IMR-90 (cell line): Measurements from ENCODE around the gene LPAR2. TPM values are rescaled to one million over a fixed set of nuclear protein-coding genes. Genes with fewer than 3 reads are reported as not detected.

Experiments
- ATAC-seq: fragments of 200-7000 bp; cut with Tn5 transposase; 2 replicates; pipeline ENCODE4 v1.9.1; 2020; ENCODE audit warnings: low read depth, mild to moderate bottlenecking, moderate library complexity
- BruUV-seq: library from RNA; stranded (reverse); fragments of 400-500 nt; replicated peaks from 2 replicates; lab custom pipeline; 2021; lab: Mats Ljungman, UMichigan
- CTCF ChIA-PET: fragments of 300-600 bp; formaldehyde crosslinking; extraction: SDS; loops from one replicate; lab custom pipeline; 2021; ENCODE audit warnings: antibody characterized with exemption; lab: Yijun Ruan, JAX
- POLR2A ChIA-PET: fragments of 300-600 bp; sonication (Branson Sonifier 250); formaldehyde crosslinking; loops from one replicate; lab custom pipeline; 2022; ENCODE audit warnings: antibody characterized with exemption; ENCODE audit not compliant: unreplicated experiment; lab: Charles Lee
- DNase-seq: peaks from one replicate; pipeline ENCODE4 v3.0.0; 2013
- H2AFZ ChIP-seq: replicated peaks from 2 replicates; pipeline ENCODE3; 2013; ENCODE audit warnings: low read length, mild to moderate bottlenecking; ENCODE audit not compliant: poor library complexity
- H2AK5ac ChIP-seq: 2 replicates; pipeline ENCODE4 v1.6.1; 2013; ENCODE audit warnings: low read depth, low read length, inconsistent platforms
- H2AK9ac ChIP-seq: replicated peaks from 2 replicates; pipeline ENCODE3; 2013; ENCODE audit warnings: mild to moderate bottlenecking, low read depth, low read length, moderate library complexity; ENCODE audit not compliant: poor library complexity
- H2BK120ac ChIP-seq: 2 replicates; pipeline ENCODE4 v1.6.1; 2013; ENCODE audit warnings: low read depth, low read length, inconsistent platforms
- H2BK15ac ChIP-seq: 3 replicates; pipeline ENCODE4 v1.6.1; 2013; ENCODE audit warnings: low read depth, low read length, inconsistent platforms
- H2BK20ac ChIP-seq: 2 replicates; pipeline ENCODE4 v1.6.1; 2013; ENCODE audit warnings: low read depth, mild to moderate bottlenecking, inconsistent platforms, low read length, moderate library complexity
- H2BK5ac ChIP-seq: 2 replicates; pipeline ENCODE4 v1.6.1; 2013; ENCODE audit warnings: mild to moderate bottlenecking, low read depth, low read length, inconsistent platforms; ENCODE audit not compliant: poor library complexity, severe bottlenecking
- H3K14ac ChIP-seq: replicated peaks from 2 replicates; pipeline ENCODE4 v1.6.1; 2013; ENCODE audit warnings: low read depth, low read length, inconsistent platforms
- H3K18ac ChIP-seq: 2 replicates; pipeline ENCODE4 v1.6.1; 2013; ENCODE audit warnings: low read depth, low read length, control low read depth
- H3K23ac ChIP-seq: 2 replicates; pipeline ENCODE4 v1.6.1; 2013; ENCODE audit warnings: low read depth, low read length, inconsistent platforms
- H3K27ac ChIP-seq: 2 replicates; pipeline ENCODE4 v1.5.1; 2013; ENCODE audit warnings: mild to moderate bottlenecking, control low read depth, low read length; ENCODE audit not compliant: insufficient read depth
- H3K27me3 ChIP-seq: 2 replicates; pipeline ENCODE4 v1.6.1; 2013; ENCODE audit warnings: low read length; ENCODE audit not compliant: control insufficient read depth, insufficient read depth
- H3K36me3 ChIP-seq: 2 replicates; pipeline ENCODE4 v1.6.1; 2013; ENCODE audit warnings: low read length, mixed read lengths; ENCODE audit not compliant: control insufficient read depth, insufficient read depth
- H3K4ac ChIP-seq: 2 replicates; pipeline ENCODE4 v1.6.1; 2013; ENCODE audit warnings: low read depth, low read length, inconsistent platforms
- H3K4me1 ChIP-seq: 2 replicates; pipeline ENCODE4 v1.6.1; 2013; ENCODE audit warnings: low read length, mixed read lengths; ENCODE audit not compliant: control insufficient read depth, insufficient read depth
- H3K4me2 ChIP-seq: 2 replicates; pipeline ENCODE4 v1.6.1; 2013; ENCODE audit warnings: low read depth, mild to moderate bottlenecking, control low read depth, low read length, moderate library complexity
- H3K4me3 ChIP-seq: 2 replicates; pipeline ENCODE4 v1.5.1; 2013; ENCODE audit warnings: low read depth, mild to moderate bottlenecking, control low read depth, low read length, moderate library complexity; ENCODE audit not compliant: insufficient read depth
- H3K56ac ChIP-seq: 2 replicates; pipeline ENCODE4 v1.6.1; 2013; ENCODE audit warnings: low read length, inconsistent platforms; ENCODE audit not compliant: insufficient read depth; ENCODE audit errors: extremely low read depth
- H3K79me1 ChIP-seq, 2 experiments: 2 replicates each; pipeline ENCODE4 v1.6.1; 2013; ENCODE audit warnings: low read length in 2 of 2, inconsistent platforms in 1 of 2, low read depth in 1 of 2
- H3K9ac ChIP-seq: 2 replicates; pipeline ENCODE4 v1.6.1; 2013; ENCODE audit warnings: low read depth, low read length, control low read depth
- H3K9me1 ChIP-seq: 2 replicates; pipeline ENCODE4 v1.6.1; 2013; ENCODE audit warnings: low read length, inconsistent platforms; ENCODE audit not compliant: insufficient read depth
- H3K9me3 ChIP-seq: 2 replicates; pipeline ENCODE4 v1.6.1; 2013; ENCODE audit warnings: low read length; ENCODE audit not compliant: control insufficient read depth, insufficient read depth
- H4K20me1 ChIP-seq: 2 replicates; pipeline ENCODE4 v1.6.1; 2013; ENCODE audit warnings: low read length, inconsistent platforms; ENCODE audit not compliant: insufficient read depth
- H4K5ac ChIP-seq: 2 replicates; pipeline ENCODE4 v1.6.1; 2013; ENCODE audit warnings: mild to moderate bottlenecking, low read depth, low read length, control low read depth
- H4K8ac ChIP-seq, 2 experiments: 2 replicates each; pipeline ENCODE4 v1.6.1; 2013; ENCODE audit warnings: low read depth in 2 of 2, low read length in 2 of 2, control low read depth in 1 of 2, inconsistent platforms in 1 of 2
- H4K91ac ChIP-seq: 2 replicates; pipeline ENCODE4 v1.6.1; 2013; ENCODE audit warnings: low read depth, low read length, inconsistent platforms; ENCODE audit not compliant: insufficient read depth
- CEBPB ChIP-seq: IDR thresholded peaks from 2 replicates; pipeline ENCODE4 v1.6.1; 2012; ENCODE audit warnings: low read depth, low read length, improper control_type of control experiment
- RFX5 ChIP-seq: IDR thresholded peaks from 2 replicates; pipeline ENCODE4 v1.8.0; 2012; ENCODE audit warnings: low read depth, mild to moderate bottlenecking, low read length, moderate library complexity
- WGBS, 2 experiments: methylation state at CpG; one replicate each; pipeline versions ENCODE4 v1.1.5 to v1.1.7; 2013; ENCODE audit warnings: missing lambda C conversion rate in 2 of 2; ENCODE audit not compliant: insufficient read length in 1 of 2; ENCODE audit errors: extremely low coverage in 2 of 2; 5-methylcytosine and 5-hydroxymethylcytosine counted together
- dilution Hi-C: fragments of 300-500 bp; cut with HindIII; formaldehyde crosslinking; loops from one replicate; pipeline ENCODE4 v1.14.3; 2018; ENCODE audit warnings: low sequenced_read_pairs; ENCODE audit not compliant: unreplicated experiment
- in situ Hi-C: fragments of 300-500 bp; cut with MboI; formaldehyde crosslinking; loops from 3 replicates; pipeline ENCODE4 v1.14.3; 2019; ENCODE audit warnings: low sequenced_read_pairs, inconsistent platforms, mixed read lengths
- intact Hi-C: fragments of 100-400 bp; cut with micrococcal nuclease; formaldehyde crosslinking; loops from 2 replicates; pipeline ENCODE4 v1.10.0; 2022
- polyA plus RNA-seq, 3 experiments: library from polyadenylated mRNA; depleted of rRNA; stranded (reverse); fragments of >200 nt; gene quantifications; 2 replicates each; pipeline ENCODE4 v1.2.3, GENCODE V29; 2012; ENCODE audit warnings: low replicate concordance in 1 of 3
- total RNA-seq: library from RNA; depleted of rRNA; stranded (reverse); fragments of >200 nt; gene quantifications from 2 replicates; pipeline ENCODE4 v1.2.3, GENCODE V29; 2012

Gene LPAR2
- total and polyA plus RNA-seq, 2 of the 4 experiments (the other 2 are of a cell fraction): under 0.01 to 5.4 TPM

- peak; percentile 0; the same call in 1 of the 2 replicates for ATAC-seq
Measured at GRCh38 chr19:19662871-19663255, 34.8 kb upstream of the LPAR2 start.

More at GRCh38 chr19:19662871-19663255, 34.8 kb upstream of the LPAR2 start:
- H2AFZ ChIP-seq: peak overlapping the region; percentile 90
- peak overlapping the region; percentile 39 to 90 for H4K8ac ChIP-seq
- H3K79me1 ChIP-seq: peaks cover 20 to 42% of the 10 kb centered on the region in 2 experiments
- H2BK15ac ChIP-seq: no peak overlapping the region
- H2BK20ac ChIP-seq: no peak overlapping the region
- no peaks in the 10 kb centered on the region for H3K9me3 ChIP-seq
- H2AK5ac ChIP-seq: peak overlapping the region; percentile 88
- peak overlapping the region; percentile 68 for H2AK9ac ChIP-seq
- POLR2A ChIA-PET: no interaction called here
- peak overlapping the region; percentile 76 for H3K23ac ChIP-seq
- peak overlapping the region; percentile 78 for H3K4me3 ChIP-seq
- no peaks in the 10 kb centered on the region for H3K27me3 ChIP-seq
- peaks cover 21% of the 10 kb centered on the region for H3K36me3 ChIP-seq
- peak overlapping the region; percentile 26; the same call in 1 of the 2 replicates for H3K27ac ChIP-seq
- H3K4me1 ChIP-seq: peaks cover 7% of the 10 kb centered on the region; the same call in 1 of the 2 replicates
- H3K14ac ChIP-seq: peak overlapping the region; percentile 35; the same call in 1 of the 2 replicates
- dilution Hi-C loops (no loop called here), in situ Hi-C loops (no loop called here), intact Hi-C loops (loop anchor here (2.0 kb wide), 1 partner anchor 114 kb away; no protein-coding TSS in a partner anchor)
- peaks cover 38% of the 10 kb centered on the region for H4K20me1 ChIP-seq
- peaks cover 22% of the 10 kb centered on the region for H3K9me1 ChIP-seq
- H4K5ac ChIP-seq: no peak overlapping the region
- WGBS, 2 experiments: 14% methylated on average over 1 of the region's 17 CpGs; no CpG with 5 or more reads in 1 of the 2 experiments
- BruUV-seq: no TSS peak
- peak overlapping the region; percentile 92 for H3K4me2 ChIP-seq
- peak overlapping the region; percentile 19 for H2BK5ac ChIP-seq
- H3K56ac ChIP-seq: 0 out of 2 replicates have a peak overlapping the region, but pooled peaks have one; percentile 32
- CTCF ChIA-PET: no interaction called here
- H4K91ac ChIP-seq: no peak overlapping the region
- H2BK120ac ChIP-seq: no peak overlapping the region
- TF ChIP-seq CEBPB (peak; percentile 25; the same call in 1 of the 2 replicates), RFX5 (no peak)
- no peak overlapping the region for H3K18ac ChIP-seq
- peak overlapping the region; percentile 62 for H3K9ac ChIP-seq
- DNase-seq: peak; percentile 4
- peak overlapping the region; percentile 61 for H3K4ac ChIP-seq
